Activated T-cell treated with anti-CD3 and anti-CD28 coated beads, Interleukin-2, amount 50 U/mL, for 1 hour (primary cell): Measurements from ENCODE around the gene SKA2.
"Not testable (repeated sequence)": the region's sequence is repeated elsewhere in the genome, so short reads cannot be mapped to it uniquely, and the experiment has no call there.

Experiments
- DNase-seq: peaks from one replicate; pipeline ENCODE4 v3.0.0-alpha.2; 2020

Gene SKA2

DNA sequence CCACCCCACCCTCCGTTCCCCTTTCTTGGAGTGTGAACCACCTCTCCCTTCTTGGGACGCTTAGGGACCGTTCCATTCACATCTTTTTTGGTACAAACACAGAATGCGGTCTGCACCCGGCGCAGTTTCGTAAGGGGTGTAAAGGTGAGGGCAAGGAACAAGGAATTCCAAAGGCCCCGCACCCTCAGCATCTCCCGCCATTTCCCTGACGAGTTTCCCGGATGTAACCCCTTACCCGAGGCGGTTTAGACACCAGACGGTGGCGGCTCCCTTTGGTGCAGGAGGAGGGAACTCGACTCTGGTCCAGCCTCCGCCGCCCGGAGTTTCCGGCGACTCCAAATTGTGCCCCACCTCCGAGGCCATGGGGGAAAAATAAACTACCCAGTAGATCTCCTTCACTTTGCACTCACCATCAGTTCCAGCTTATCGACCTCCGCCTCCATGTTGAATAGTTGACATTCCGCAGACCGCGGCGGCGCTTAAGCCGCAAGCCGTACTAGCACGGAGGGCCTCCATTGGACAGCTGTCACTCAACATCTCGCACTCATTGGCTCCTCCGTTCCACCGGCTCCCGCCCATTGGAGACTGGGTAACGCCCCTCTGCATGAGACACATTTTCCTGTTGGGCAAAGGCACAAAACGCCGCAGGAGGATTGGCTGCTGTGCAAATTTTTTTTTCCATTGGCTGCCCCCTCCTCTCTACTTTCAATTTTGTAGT lies at the start of gene SKA2:
SKA2 (minus strand) TSS at position 466 of the 718 bp plus-strand sequence; CDS start at position 443, 23 bp downstream.
- peak; percentile 93 for DNase-seq

GRCh38 chr17:59202320-59202719 lies 47.3 kb upstream of the SKA2 start:
- no peak for DNase-seq

DNA sequence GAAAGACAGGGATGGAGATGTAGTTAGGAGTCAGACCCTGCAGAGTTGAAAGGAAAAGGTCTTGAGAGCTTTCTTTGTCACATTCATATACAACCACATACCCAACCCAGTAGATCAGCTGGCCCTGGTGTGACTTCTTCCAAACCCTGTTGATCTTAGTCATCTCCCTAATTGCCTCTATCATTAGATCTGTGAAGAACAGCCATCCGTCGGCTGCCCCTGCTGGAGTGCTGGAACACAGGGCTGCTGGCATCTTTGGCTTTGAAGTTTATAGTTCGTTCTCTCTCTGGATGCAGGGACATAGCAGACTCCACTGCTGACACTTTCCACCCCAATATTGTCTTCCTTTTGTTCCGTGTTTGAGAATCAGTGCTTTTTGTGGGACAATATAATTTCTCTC lies 44.4 kb upstream of the SKA2 start:
- no peak for DNase-seq

DNA sequence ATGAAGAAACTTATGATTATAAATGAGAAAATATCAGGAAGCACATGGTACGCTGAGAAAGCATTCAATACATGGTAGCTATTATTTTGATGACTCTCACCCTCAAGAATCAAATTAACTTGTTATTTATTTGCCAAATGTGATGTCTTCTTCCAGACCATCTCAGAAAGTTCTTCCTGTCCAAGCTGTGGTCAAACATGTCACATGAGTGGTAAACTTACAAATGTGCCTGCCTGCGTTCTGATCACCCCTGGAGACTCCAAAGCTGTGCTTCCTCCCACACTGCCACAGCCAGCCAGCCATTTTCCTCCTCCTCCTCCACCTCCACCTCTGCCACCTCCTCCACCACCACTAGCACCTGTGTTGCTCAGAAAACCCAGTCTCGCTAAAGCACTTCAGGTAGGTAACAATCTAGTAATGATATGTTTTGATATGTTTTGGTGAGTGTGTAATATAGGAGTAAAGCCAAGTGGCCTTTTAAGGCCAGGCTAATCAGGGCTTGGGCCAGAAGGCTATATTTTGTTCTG lies 38.4 kb upstream of the SKA2 start:
- DNase-seq: no peak

DNA sequence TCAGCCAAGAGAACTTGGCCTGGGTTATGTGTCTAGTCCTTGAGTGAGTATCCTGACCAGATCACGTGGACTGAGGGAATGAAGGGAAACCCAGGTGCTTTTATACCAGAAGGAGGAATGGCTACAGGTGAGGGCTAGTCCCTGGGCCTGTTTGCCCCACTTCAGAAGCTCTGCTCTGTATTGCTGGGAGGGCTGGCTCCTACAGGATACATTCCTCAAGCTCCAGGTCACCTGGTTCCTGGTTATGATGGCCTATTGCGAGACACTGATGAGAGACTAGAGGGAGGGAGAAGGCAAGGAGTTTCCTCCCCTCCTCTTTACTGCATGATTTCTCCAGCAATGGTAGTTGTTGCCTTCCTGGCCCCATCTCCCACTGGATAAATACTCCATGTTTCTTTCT lies 35.8 kb upstream of the SKA2 start:
- no peak for DNase-seq

- no peak for DNase-seq
Measured at GRCh38 chr17:59186850-59187249, 31.9 kb upstream of the SKA2 start.

DNA sequence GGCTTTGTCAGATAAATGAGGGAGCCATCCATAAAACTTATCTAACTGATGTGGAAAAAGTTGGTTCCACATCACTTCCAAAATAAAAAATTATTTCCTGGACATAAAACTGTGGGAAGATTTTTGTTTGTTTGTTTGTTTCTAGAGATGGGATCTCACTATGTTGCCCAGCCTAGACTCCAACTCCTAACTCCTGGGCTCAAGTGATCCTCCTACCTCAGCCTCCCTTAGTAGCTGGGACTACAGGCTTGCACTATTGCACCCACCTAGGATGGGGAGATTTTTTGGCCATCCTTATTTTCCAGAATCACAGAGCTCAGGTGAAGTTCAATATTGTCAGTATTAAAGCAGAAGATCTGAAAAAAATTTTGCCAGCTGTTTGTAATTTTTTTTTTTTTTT lies 31.0 kb upstream of the SKA2 start:
- DNase-seq: no peak

GRCh38 chr17:59181481-59181880 lies 26.5 kb upstream of the SKA2 start:
- no peak for DNase-seq

DNA sequence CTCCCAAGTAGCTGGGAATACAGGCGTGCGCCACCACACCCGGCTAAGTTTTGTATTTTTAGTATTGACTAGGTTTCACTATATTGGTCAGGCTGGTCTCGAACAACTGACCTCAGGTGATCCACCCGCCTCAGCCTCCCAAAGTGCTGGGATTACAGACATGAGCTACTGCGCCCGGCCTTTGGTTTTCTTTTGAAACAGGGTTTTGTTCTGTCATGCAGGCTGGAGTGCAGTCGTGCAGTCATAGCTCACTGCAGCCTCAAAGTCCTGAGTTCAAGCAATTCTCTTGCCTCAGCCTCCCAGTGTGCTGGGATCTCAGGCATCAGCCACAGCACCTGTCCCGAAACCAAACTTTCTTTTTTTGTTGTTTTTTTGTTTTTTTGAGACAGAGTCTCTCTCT lies 25.6 kb upstream of the SKA2 start:
- no peak for DNase-seq

GRCh38 chr17:59179601-59180000 lies 24.6 kb upstream of the SKA2 start:
- DNase-seq: not testable (repeated sequence)

DNA sequence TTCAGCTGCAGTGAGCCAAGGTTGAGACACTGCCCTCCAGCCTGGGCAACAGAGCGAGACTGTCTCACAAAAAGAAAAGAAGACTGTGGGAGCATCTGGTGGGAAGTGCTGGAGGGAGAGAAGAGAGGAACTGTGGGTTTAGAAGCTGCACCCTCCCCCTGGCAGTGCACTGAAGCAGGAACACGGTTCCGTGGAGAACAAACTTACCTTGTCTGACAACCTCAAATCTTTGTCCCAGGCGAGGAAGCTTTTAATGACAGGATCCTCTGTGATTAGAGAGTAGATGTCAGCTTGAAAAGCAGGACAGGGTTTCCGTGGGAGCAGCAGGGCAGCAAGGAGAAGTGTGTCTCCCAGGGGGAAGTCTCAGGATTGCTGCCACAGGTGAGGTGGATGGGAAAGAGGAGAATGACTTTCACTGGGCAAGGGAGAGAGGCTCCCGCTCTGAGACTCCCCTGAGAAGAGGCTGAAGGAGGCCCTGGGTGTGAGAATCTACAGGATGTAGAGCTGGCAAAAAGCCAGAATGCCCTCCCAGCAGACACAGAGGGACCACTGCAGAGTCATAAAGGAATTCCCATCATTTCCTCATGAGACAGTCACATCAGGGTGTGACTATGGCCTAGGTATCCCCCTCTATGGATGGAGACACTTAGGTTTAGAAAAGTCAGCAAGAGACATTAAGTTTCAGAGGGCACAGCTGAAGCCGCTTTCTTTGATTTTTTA lies 23.4 kb upstream of the SKA2 start:
- no peak for DNase-seq

DNA sequence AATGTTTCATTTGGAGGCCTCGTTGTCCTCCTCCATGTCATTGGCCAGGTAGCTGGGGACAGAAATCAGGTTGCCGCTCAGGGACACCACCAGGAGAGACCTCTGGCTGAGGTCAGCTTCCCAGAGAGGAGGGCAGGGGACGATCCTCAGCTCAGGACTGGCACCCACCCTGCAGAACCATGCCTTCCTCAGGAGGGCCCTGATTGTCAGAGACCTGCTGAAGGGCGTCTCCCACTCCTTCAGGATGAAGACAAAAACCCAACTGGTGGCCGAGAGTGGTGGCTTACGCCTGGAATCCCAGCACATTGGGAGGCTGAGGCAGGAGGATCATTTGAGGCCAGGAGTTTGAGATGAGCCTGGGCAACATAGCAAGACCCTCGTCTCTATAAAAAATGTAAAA lies 20.1 kb upstream of the SKA2 start:
- DNase-seq: no peak

- DNase-seq: no peak
Measured at GRCh38 chr17:59174671-59175070, 19.7 kb upstream of the SKA2 start.

DNA sequence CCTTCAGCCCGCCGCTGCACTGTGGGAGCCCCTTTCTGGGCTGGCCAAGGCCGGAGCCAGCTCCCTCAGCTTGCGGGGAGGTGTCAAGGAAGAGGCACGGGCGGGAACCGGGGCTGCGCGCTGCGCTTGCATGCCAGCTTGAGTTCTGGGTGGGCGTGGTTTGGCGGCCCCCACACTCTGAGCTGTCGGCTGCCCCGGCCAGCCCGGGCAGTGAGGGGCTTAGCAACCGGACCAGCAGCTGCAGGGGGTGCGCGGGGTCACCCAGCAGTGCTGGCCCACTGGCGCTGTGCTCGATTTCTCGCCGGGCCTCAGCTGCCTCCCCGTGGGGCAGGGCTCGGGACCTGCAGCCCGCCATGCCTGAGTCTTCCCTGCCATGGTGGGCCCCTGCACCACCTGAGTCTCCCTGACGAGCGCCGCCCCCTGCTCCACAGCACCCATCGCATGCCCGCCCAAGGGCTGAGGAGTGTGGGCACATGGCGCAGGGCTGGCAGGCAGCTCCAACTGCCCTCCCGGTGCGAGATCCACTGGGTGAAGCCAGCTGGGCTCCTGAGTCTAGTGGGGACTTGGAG lies 17.5 kb upstream of the SKA2 start:
- DNase-seq: no peak

GRCh38 chr17:59167571-59168001 lies 12.6 kb upstream of the SKA2 start:
- DNase-seq: no peak

GRCh38 chr17:59165933-59166342 lies 11.0 kb upstream of the SKA2 start:
- DNase-seq: peak; percentile 27

DNA sequence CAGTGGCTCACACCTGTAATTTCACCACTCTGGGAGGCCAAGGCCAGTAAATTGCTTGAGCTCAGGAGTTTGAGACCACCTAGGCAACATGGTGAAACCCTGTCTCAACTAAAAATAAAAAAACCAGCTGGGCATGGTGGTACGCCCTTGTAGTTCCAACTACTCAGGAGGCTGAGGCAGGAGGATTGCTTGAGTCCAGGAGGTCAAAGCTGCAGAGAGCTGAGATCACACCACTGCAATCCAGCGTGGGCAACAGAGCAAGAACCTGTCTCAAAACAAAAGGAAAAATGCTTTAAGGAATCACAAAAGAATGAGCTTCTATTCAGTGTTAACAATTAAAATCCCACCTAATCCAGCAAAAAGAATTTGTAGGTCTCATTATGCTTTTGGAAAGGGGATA lies 6.5 kb upstream of the SKA2 start:
- no peak for DNase-seq

DNA sequence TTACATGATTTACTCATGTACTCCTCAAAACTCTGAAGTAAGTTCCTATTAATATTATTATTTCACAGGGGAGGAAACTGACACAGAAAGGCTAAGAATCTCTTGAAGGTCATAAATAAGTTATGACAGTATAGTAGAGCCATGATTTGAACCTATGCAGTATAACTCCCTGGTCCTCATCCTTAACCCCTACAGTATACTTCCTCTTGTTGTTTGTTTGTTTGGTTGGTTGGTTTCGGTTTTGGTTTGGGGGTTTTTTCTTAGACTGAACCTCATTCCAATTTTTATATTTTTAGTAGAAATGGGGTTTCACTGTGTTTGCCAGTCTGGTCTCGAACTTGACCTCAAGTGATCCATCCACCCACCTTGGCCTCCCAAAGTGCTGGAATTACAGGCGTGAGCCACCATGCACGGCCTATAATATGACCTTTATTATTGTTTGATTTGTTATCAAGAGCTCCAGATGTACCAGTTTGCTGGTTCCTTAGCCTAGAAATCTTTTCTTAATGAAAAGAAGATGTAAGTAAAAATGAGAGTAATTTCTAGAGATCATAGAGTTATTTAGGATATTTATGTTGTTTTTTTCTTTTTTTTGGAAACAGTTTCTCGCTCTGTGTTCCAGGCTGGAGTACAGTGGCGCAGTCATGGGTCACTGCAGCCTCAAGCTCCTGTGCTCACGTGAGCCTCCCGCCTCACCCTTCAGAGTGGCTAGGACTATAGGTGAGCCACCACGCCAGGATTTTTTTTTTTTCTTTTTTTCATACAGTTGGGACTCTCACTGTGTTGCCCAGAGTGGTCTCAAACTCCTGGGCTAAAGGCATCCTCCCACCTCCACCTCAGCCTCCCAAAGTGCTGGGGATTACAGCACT lies 5.4 kb upstream of the SKA2 start:
- DNase-seq: no peak

DNA sequence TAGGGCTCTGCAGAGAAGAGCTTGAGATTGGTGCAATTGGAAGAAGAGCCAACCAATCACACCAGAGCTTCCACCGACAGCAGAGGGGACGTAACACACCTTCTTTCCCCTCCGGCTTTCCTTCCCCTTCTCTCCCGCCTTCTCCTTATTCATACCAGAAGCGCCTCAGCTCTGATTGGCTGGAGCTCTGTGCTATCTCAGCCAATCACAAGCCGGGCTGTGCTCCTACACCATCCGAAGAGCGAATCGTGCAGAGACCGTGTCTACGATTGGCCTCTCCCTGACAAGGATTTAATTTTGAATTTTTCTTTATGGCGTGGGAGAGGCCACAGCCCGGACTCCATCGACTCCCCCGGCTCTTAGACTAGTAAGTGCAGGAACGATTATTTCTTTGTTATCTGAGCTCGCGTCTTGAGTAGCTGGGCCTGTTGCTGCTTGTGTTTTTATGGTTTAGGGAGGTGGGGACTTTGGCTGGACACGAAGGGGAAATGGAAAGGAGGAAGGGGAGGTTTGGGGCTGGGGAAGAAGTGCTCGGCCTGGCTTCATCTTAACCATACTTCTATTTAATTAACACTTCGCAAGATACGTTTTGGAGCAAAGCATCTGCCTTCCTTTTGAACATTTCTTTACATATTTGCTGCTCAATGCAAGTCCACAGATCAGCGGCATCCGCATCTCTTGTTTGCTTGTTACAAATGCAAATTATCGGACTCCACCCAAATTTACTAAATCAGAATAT lies 622 bp upstream of the SKA2 start, which contains the start of gene PRR11:
PRR11 (plus strand) TSS at position 308 of the 739 bp plus-strand sequence. CDS start 14,007 bp downstream, outside the sequence.
- DNase-seq: peak; percentile 82

DNA sequence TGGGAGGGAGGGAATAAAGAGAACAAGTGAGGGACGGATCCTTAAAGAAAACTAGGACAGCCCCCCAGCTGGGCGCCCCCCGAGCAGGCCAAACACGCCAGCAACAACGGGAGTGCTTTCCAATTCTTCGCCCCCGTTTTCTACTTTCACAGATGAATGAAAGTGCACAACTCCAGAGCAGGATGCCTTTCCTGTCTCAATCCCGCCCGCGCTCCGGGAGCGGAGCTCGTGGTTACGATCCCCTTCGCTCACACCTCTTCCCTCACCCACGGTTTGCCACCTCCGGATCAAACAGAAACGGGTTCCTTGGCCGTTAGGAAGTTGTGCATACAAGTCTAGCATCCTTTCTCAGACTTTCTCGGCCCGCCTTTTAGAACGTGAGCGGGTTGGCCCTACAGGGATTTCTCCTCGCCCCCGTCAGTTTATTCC lies 680 bp downstream of the SKA2 start:
- DNase-seq: no peak

DNA sequence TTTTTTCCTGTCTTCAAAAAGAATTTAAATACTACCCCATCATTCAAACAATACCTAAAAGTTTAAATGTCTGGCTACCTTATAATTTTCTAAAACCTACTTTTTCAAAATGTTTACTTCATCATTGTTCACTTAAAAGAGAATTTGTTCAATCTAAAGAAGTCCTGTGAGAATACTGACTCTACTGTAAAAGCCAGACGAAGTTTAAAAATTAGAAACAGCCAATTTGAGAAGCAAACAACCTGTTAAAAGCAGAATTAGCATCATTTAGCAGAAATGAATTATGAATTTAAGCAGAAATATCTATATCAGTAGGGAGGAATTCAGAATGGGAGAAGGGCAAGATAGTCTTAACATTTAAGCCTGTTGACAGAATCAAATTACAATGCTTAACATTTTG lies 2.1 kb downstream of the SKA2 start:
- DNase-seq: no peak

GRCh38 chr17:59151591-59151990 lies 3.4 kb downstream of the SKA2 start:
- no peak for DNase-seq
